ENCODE measurements around the gene ROPN1.

DNA sequence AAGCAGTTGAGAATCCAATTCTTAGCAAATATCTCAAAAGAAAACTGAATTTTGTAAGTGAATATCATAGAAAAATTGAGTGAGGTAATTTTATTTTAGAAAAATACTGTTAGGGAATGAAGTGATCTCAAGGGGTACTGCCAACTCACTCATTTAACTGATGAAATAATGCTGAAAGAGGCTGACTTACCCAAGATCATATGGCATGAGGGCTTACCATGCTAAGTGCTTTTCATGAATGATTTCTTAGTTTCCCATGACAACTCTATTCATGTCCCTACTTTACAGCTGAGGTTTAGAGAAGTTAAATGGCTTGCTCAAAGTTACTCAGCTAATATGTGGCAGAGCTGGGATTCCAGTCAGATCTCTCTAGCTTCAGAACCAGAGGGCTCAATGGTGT lies 61.5 kb downstream of the ROPN1 start:
- TF ChIP-seq, protein P1, sequence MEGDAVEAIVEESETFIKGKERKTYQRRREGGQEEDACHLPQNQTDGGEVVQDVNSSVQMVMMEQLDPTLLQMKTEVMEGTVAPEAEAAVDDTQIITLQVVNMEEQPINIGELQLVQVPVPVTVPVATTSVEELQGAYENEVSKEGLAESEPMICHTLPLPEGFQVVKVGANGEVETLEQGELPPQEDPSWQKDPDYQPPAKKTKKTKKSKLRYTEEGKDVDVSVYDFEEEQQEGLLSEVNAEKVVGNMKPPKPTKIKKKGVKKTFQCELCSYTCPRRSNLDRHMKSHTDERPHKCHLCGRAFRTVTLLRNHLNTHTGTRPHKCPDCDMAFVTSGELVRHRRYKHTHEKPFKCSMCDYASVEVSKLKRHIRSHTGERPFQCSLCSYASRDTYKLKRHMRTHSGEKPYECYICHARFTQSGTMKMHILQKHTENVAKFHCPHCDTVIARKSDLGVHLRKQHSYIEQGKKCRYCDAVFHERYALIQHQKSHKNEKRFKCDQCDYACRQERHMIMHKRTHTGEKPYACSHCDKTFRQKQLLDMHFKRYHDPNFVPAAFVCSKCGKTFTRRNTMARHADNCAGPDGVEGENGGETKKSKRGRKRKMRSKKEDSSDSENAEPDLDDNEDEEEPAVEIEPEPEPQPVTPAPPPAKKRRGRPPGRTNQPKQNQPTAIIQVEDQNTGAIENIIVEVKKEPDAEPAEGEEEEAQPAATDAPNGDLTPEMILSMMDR (tag by site-specific recombination; IDR thresholded peaks at IDR 0.05), result no peak
- TF ChIP-seq ZNF146 (tag by site-specific recombination; IDR thresholded peaks at IDR 0.05) (no peak), ZNF211 (tag by site-specific recombination; IDR thresholded peaks at IDR 0.05; ENCODE audit: low read depth) (no peak), ZNF175 (tag by site-specific recombination; IDR thresholded peaks at IDR 0.05) (no peak), RBAK (tag by site-specific recombination; IDR thresholded peaks at IDR 0.05) (no peak), OSR2 (tag by site-specific recombination; IDR thresholded peaks at IDR 0.05) (no peak), MZF1 (tag by site-specific recombination; IDR thresholded peaks at IDR 0.05; ENCODE audit: borderline replicate concordance) (no peak), KLF7 (tag by site-specific recombination; IDR thresholded peaks at IDR 0.05; ENCODE audit: borderline replicate concordance) (no peak), ZNF777 (tag by site-specific recombination; IDR thresholded peaks at IDR 0.05; ENCODE audit: borderline replicate concordance) (no peak), MYNN (tag by site-specific recombination; IDR thresholded peaks at IDR 0.05; ENCODE audit: borderline replicate concordance) (no peak), ZNF791 (tag by site-specific recombination; IDR thresholded peaks at IDR 0.05) (no peak), ZNF785 (tag by site-specific recombination; IDR thresholded peaks at IDR 0.05) (no peak), ZEB2 (tag by site-specific recombination; IDR thresholded peaks at IDR 0.05) (no peak)
- TF ChIP-seq, protein P2, sequence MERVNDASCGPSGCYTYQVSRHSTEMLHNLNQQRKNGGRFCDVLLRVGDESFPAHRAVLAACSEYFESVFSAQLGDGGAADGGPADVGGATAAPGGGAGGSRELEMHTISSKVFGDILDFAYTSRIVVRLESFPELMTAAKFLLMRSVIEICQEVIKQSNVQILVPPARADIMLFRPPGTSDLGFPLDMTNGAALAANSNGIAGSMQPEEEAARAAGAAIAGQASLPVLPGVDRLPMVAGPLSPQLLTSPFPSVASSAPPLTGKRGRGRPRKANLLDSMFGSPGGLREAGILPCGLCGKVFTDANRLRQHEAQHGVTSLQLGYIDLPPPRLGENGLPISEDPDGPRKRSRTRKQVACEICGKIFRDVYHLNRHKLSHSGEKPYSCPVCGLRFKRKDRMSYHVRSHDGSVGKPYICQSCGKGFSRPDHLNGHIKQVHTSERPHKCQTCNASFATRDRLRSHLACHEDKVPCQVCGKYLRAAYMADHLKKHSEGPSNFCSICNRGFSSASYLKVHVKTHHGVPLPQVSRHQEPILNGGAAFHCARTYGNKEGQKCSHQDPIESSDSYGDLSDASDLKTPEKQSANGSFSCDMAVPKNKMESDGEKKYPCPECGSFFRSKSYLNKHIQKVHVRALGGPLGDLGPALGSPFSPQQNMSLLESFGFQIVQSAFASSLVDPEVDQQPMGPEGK (tag by site-specific recombination; IDR thresholded peaks at IDR 0.05), result no peak
